ENCODE measurements around the gene GOLGA6D. TPM values are rescaled to one million over a fixed set of nuclear protein-coding genes. Genes with fewer than 3 reads are reported as not detected.
"Not testable (repeated sequence)": the region's sequence is repeated elsewhere in the genome, so short reads cannot be mapped to it uniquely, and the experiment has no call there.

The GOLGA6D gene
- total and polyA plus RNA-seq, 2 of the 4 experiments (the other 2 are of a cell fraction): not detected

- H3K79me1 ChIP-seq (ENCODE audit: low read depth in 1 of 2, low read length in 2 of 2); H3K4me2 ChIP-seq (ENCODE audit: low read depth, low read length); H2BK120ac ChIP-seq (ENCODE audit: low read depth, low read length); in situ Hi-C loops (cut with MboI; ENCODE audit: low sequenced_read_pairs); CTCF ChIA-PET; H3K23ac ChIP-seq (ENCODE audit: low read depth, low read length); H3K27ac ChIP-seq (ENCODE audit: insufficient read depth, low read length); H2BK15ac ChIP-seq (ENCODE audit: low read depth, low read length); H2BK5ac ChIP-seq (ENCODE audit: low read depth, low read length, poor library complexity, severe bottlenecking); BruUV-seq (replicated peaks); dilution Hi-C loops (cut with HindIII; ENCODE audit: low sequenced_read_pairs, unreplicated experiment); H3K56ac ChIP-seq (ENCODE audit: extremely low read depth, insufficient read depth, low read length); H3K4ac ChIP-seq (ENCODE audit: low read depth, low read length); H2AFZ ChIP-seq (replicated peaks; ENCODE audit: low read length, poor library complexity); intact Hi-C loops (cut with micrococcal nuclease); ATAC-seq (ENCODE audit: low read depth); DNase-seq; H3K14ac ChIP-seq (replicated peaks; ENCODE audit: low read depth, low read length); H3K9me1 ChIP-seq (ENCODE audit: insufficient read depth, low read length); H3K9me3 ChIP-seq (ENCODE audit: control insufficient read depth, insufficient read depth, low read length); H4K8ac ChIP-seq (ENCODE audit: low read depth in 2 of 2, low read length in 2 of 2); H3K4me3 ChIP-seq (ENCODE audit: insufficient read depth, low read depth, low read length); POLR2A ChIA-PET (ENCODE audit: unreplicated experiment); H3K9ac ChIP-seq (ENCODE audit: low read depth, low read length); H4K20me1 ChIP-seq (ENCODE audit: insufficient read depth, low read length); H4K91ac ChIP-seq (ENCODE audit: insufficient read depth, low read depth, low read length); H3K4me1 ChIP-seq (ENCODE audit: control insufficient read depth, insufficient read depth, low read length); H2AK5ac ChIP-seq (ENCODE audit: low read depth, low read length); H4K5ac ChIP-seq (ENCODE audit: low read depth, low read length); H2BK20ac ChIP-seq (ENCODE audit: low read depth, low read length); H2AK9ac ChIP-seq (replicated peaks; ENCODE audit: low read depth, low read length, poor library complexity); H3K36me3 ChIP-seq (ENCODE audit: control insufficient read depth, insufficient read depth, low read length); H3K18ac ChIP-seq (ENCODE audit: low read depth, low read length): not testable (repeated sequence)
- peaks cover 38% of the 10 kb centered on the region for H3K27me3 ChIP-seq (ENCODE audit: control insufficient read depth, insufficient read depth, low read length)
- WGBS, 2 experiments (ENCODE audit: extremely low coverage in 2 of 2, insufficient read length in 1 of 2): no CpG with 5 or more reads among the region's 4 CpGs
- TF ChIP-seq CTCF (conservative IDR thresholded peaks at IDR 0.05; ENCODE audit: low read depth, low read length): 0 out of 2 replicates have a peak, but pooled peaks have one; percentile 12
Observed at GRCh38 chr15:75252285-75252684, 30.4 kb upstream of the GOLGA6D start.

GRCh38 chr15:75258034-75258433, 24.6 kb upstream of the GOLGA6D start, which contains the start of gene GOLGA6C:
Gene GOLGA6C (plus strand): TSS chr15:75258334. CDS start chr15:75258599, 265 bp downstream.
- H2BK120ac ChIP-seq (ENCODE audit: low read depth, low read length); BruUV-seq (replicated peaks); H2BK5ac ChIP-seq (ENCODE audit: low read depth, low read length, poor library complexity, severe bottlenecking); H2AFZ ChIP-seq (replicated peaks; ENCODE audit: low read length, poor library complexity); H4K5ac ChIP-seq (ENCODE audit: low read depth, low read length); H3K4ac ChIP-seq (ENCODE audit: low read depth, low read length); POLR2A ChIA-PET (ENCODE audit: unreplicated experiment); H3K4me2 ChIP-seq (ENCODE audit: low read depth, low read length); intact Hi-C loops (cut with micrococcal nuclease); H4K8ac ChIP-seq (ENCODE audit: low read depth in 2 of 2, low read length in 2 of 2); H3K4me1 ChIP-seq (ENCODE audit: control insufficient read depth, insufficient read depth, low read length); in situ Hi-C loops (cut with MboI; ENCODE audit: low sequenced_read_pairs); H3K23ac ChIP-seq (ENCODE audit: low read depth, low read length); H4K20me1 ChIP-seq (ENCODE audit: insufficient read depth, low read length); CTCF ChIA-PET; H4K91ac ChIP-seq (ENCODE audit: insufficient read depth, low read depth, low read length); H3K4me3 ChIP-seq (ENCODE audit: insufficient read depth, low read depth, low read length); H2AK9ac ChIP-seq (replicated peaks; ENCODE audit: low read depth, low read length, poor library complexity); H3K79me1 ChIP-seq (ENCODE audit: low read depth in 1 of 2, low read length in 2 of 2); H2AK5ac ChIP-seq (ENCODE audit: low read depth, low read length); H3K27ac ChIP-seq (ENCODE audit: insufficient read depth, low read length); H3K56ac ChIP-seq (ENCODE audit: extremely low read depth, insufficient read depth, low read length); H3K14ac ChIP-seq (replicated peaks; ENCODE audit: low read depth, low read length); H3K36me3 ChIP-seq (ENCODE audit: control insufficient read depth, insufficient read depth, low read length); H2BK15ac ChIP-seq (ENCODE audit: low read depth, low read length); H3K9ac ChIP-seq (ENCODE audit: low read depth, low read length); DNase-seq; dilution Hi-C loops (cut with HindIII; ENCODE audit: low sequenced_read_pairs, unreplicated experiment); H2BK20ac ChIP-seq (ENCODE audit: low read depth, low read length); H3K18ac ChIP-seq (ENCODE audit: low read depth, low read length); H3K9me1 ChIP-seq (ENCODE audit: insufficient read depth, low read length); H3K9me3 ChIP-seq (ENCODE audit: control insufficient read depth, insufficient read depth, low read length); ATAC-seq (ENCODE audit: low read depth); H3K27me3 ChIP-seq (ENCODE audit: control insufficient read depth, insufficient read depth, low read length): not testable (repeated sequence)
- WGBS, 2 experiments (ENCODE audit: extremely low coverage in 2 of 2, insufficient read length in 1 of 2): no CpG with 5 or more reads among the region's 2 CpGs
